Measurements from ENCODE around the gene RAPSN. TPM values are rescaled to one million over a fixed set of nuclear protein-coding genes. Genes with fewer than 3 reads are reported as not detected.

The RAPSN gene
- total and polyA plus RNA-seq, 2 donors (not counting 3 experiments of a cell fraction or from before 2014, with no cell fraction given), result 0.18 to 1.6 TPM

- no peaks in the 10 kb centered on the region for H4K20me1 ChIP-seq (replicated peaks; ENCODE audit: control insufficient read depth, extremely low read depth, insufficient read depth, low read length)
- intact Hi-C loops (cut with micrococcal nuclease), result loop anchor here (1.0 to 5.0 kb wide), 8 partner anchors 14 to 231 kb away; partner anchors contain the start of gene CELF1
- CTCF ChIA-PET, result interaction anchor here (0.7 to 7.4 kb wide), 7 partner anchors 9 to 53 kb away, joined by 3 to 148 read pairs (median 4); no protein-coding TSS in a partner anchor
- H2AFZ ChIP-seq (ENCODE audit: low read depth, low read length), result peak within 1 kb of the TSS; percentile 43
- peak within 1 kb of the TSS; percentile 94 for H3K9ac ChIP-seq (replicated peaks; ENCODE audit: extremely low read depth, insufficient read depth, low read length)
- H3K4me1 ChIP-seq (ENCODE audit: control insufficient read depth, extremely low read depth, insufficient read depth, low read length), result peaks cover 29% of the 10 kb centered on the region
- TSS peak; percentile 74 for BruUV-seq (replicated peaks)
- H3K9me3 ChIP-seq (replicated peaks; ENCODE audit: control insufficient read depth, insufficient read depth, low read length), result no peaks in the 10 kb centered on the region
- dilution Hi-C loops (cut with MboI; ENCODE audit: extremely low pct_ligation_motif_present, low sequenced_read_pairs), result no loop called here
- POLR2A ChIA-PET, result interaction anchor here (1.0 kb wide), 1 partner anchor 13 kb away, joined by 4 read pairs; no protein-coding TSS in a partner anchor
- H3K36me3 ChIP-seq (ENCODE audit: control insufficient read depth in 2 of 2, extremely low read depth in 1 of 2, insufficient read depth in 2 of 2, low read length in 2 of 2), result peaks cover 5 to 13% of the 10 kb centered on the region in 2 experiments
- DNase-seq (ENCODE audit: low read depth, low spot score), result peak; percentile 98
- H3K27me3 ChIP-seq (ENCODE audit: control insufficient read depth in 2 of 2, insufficient read depth in 2 of 2, low read length in 2 of 2), result no peaks in the 10 kb centered on the region
- H3K4me3 ChIP-seq (replicated peaks in 1 of 3; ENCODE audit: insufficient read depth in 1 of 3, low read depth in 1 of 3, low read length in 3 of 3), result peak within 1 kb of the TSS; percentile 46 to 91 (median 72)
- H3K79me2 ChIP-seq (ENCODE audit: control insufficient read depth, insufficient read depth, low read length), result peaks cover 25% of the 10 kb centered on the region
- H3K4me2 ChIP-seq (ENCODE audit: insufficient read depth, low read length), result peak within 1 kb of the TSS; percentile 81
- H3K27ac ChIP-seq (ENCODE audit: insufficient read depth, low read depth, low read length), result peak within 1 kb of the TSS; percentile 90
- H3K9me1 ChIP-seq (replicated peaks; ENCODE audit: control insufficient read depth, extremely low read depth, insufficient read depth, low read length), result no peaks in the 10 kb centered on the region
- no peak for TF ChIP-seq EZH2 (IDR thresholded peaks at IDR 0.05; ENCODE audit: borderline replicate concordance, low read depth, low read length, severe bottlenecking)
- TF ChIP-seq MAX (IDR thresholded peaks at IDR 0.05; ENCODE audit: insufficient read depth, insufficient read length), result peak; percentile 61
- TF ChIP-seq POLR2AphosphoS5 (IDR thresholded peaks at IDR 0.05; ENCODE audit: insufficient read depth, low read depth, low read length), result peak; percentile 94
- TF ChIP-seq POLR2A (IDR thresholded peaks at IDR 0.05; ENCODE audit: low read depth, low read length), result peak; percentile 86
- no peak for TF ChIP-seq JUN (IDR thresholded peaks at IDR 0.05; ENCODE audit: borderline replicate concordance, insufficient read depth, insufficient read length, low read depth)
- TF ChIP-seq MYC (IDR thresholded peaks at IDR 0.05; ENCODE audit: low read depth, low read length), result peak; percentile 37
- TF ChIP-seq, protein P1, sequence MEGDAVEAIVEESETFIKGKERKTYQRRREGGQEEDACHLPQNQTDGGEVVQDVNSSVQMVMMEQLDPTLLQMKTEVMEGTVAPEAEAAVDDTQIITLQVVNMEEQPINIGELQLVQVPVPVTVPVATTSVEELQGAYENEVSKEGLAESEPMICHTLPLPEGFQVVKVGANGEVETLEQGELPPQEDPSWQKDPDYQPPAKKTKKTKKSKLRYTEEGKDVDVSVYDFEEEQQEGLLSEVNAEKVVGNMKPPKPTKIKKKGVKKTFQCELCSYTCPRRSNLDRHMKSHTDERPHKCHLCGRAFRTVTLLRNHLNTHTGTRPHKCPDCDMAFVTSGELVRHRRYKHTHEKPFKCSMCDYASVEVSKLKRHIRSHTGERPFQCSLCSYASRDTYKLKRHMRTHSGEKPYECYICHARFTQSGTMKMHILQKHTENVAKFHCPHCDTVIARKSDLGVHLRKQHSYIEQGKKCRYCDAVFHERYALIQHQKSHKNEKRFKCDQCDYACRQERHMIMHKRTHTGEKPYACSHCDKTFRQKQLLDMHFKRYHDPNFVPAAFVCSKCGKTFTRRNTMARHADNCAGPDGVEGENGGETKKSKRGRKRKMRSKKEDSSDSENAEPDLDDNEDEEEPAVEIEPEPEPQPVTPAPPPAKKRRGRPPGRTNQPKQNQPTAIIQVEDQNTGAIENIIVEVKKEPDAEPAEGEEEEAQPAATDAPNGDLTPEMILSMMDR (IDR thresholded peaks at IDR 0.05; ENCODE audit: extremely low read depth in 1 of 2, insufficient read depth in 1 of 2, low read depth in 1 of 2, low read length in 2 of 2), result peak; percentile 76 to 99
- no peak for TF ChIP-seq GATA2 (IDR thresholded peaks at IDR 0.05; ENCODE audit: insufficient read depth, insufficient read length, low read depth, low read length)
- peak; percentile 87 for TF ChIP-seq FOS (IDR thresholded peaks at IDR 0.05; ENCODE audit: borderline replicate concordance, insufficient read depth, low read length)
- peak; percentile 90 for FAIRE-seq
Measured at GRCh38 chr11:47407746-47408590, 41.0 kb downstream of the RAPSN start, which contains the start of gene SLC39A13. SLC39A13 (plus strand) TSS chr11:47408590; CDS start chr11:47410095, 1,505 bp downstream.

Data from endothelial cell of umbilical vein (primary cell).